HepG2 (cell line): ENCODE measurements around the gene RAB30. TPM values are rescaled to one million over a fixed set of nuclear protein-coding genes. Genes with fewer than 3 reads are reported as not detected.

Experiments
- BCL6 ChIP-seq: IDR thresholded peaks from 2 replicates; pipeline ENCODE4 v1.6.1; 2016; ENCODE audit warnings: missing genetic modification reagents, missing compliant biosample characterization
- BRD4 ChIP-seq: sonication (generic); formaldehyde crosslinking; IDR thresholded peaks from 2 replicates; pipeline ENCODE4 v1.4.0; 2020; ENCODE audit warnings: missing genetic modification reagents
- DDIT3 ChIP-seq: sonication (generic); formaldehyde crosslinking; IDR thresholded peaks from 2 replicates; pipeline ENCODE4 v1.4.0; 2020; ENCODE audit warnings: mild to moderate bottlenecking, missing genetic modification reagents
- EZH2 ChIP-seq: conservative IDR thresholded peaks from 2 replicates; pipeline ENCODE4 v1.6.1; 2012; ENCODE audit warnings: mild to moderate bottlenecking, low read depth, low read length, moderate library complexity
- FIP1L1 ChIP-seq: fragments of 200-400 bp; formaldehyde crosslinking; IDR thresholded peaks from 2 replicates; pipeline ENCODE4 v1.6.1; 2018; ENCODE audit warnings: low read depth, mild to moderate bottlenecking, low read length, moderate library complexity, borderline replicate concordance; ENCODE audit not compliant: insufficient read depth
- NFAT5 ChIP-seq: sonication (generic); formaldehyde crosslinking; IDR thresholded peaks from 2 replicates; pipeline ENCODE4 v1.4.0; 2020; ENCODE audit warnings: missing genetic modification reagents
- PTBP1 ChIP-seq: fragments of 200-400 bp; formaldehyde crosslinking; IDR thresholded peaks from 2 replicates; pipeline ENCODE4 v1.6.1; 2018; ENCODE audit warnings: low read length, low read depth; ENCODE audit not compliant: poor library complexity, severe bottlenecking
- YEATS4 ChIP-seq: sonication (generic); formaldehyde crosslinking; IDR thresholded peaks from 2 replicates; pipeline ENCODE4 v1.4.0; 2020; ENCODE audit warnings: missing genetic modification reagents, borderline replicate concordance
- ZNF205 ChIP-seq: IDR thresholded peaks from 2 replicates; pipeline ENCODE4 v1.6.1; 2018; ENCODE audit warnings: missing biosample characterization, missing genetic modification reagents
- ZNF264 ChIP-seq: sonication (generic); formaldehyde crosslinking; IDR thresholded peaks from 2 replicates; pipeline ENCODE4 v1.4.0; 2020; ENCODE audit warnings: missing genetic modification reagents
- ZNF275 ChIP-seq: sonication (generic); formaldehyde crosslinking; IDR thresholded peaks from 2 replicates; pipeline ENCODE4 v1.8.0; 2022; ENCODE audit warnings: missing genetic modification reagents, mild to moderate bottlenecking, inconsistent platforms, borderline replicate concordance
- polyA plus RNA-seq, 8 experiments: library from polyadenylated mRNA; depleted of rRNA in 3 of 8; stranded (reverse) in 7 of 8; unstranded in 1 of 8; fragments of >200 nt; fragmentation: Illumina TruSeq in 4 of 8; extraction: Trizol in 4 of 8; gene quantifications; 2 replicates each; pipeline versions ENCODE4 v1.2.1 to v1.2.3, GENCODE V29; 2011 to 2016; ENCODE audit warnings: low read depth in 4 of 8, missing spikeins in 1 of 8, mixed read lengths in 1 of 8; ENCODE audit not compliant: insufficient read depth in 1 of 8
- total RNA-seq, 5 experiments: library from RNA; depleted of rRNA; stranded (reverse); fragments of >200 nt; fragmentation: Illumina TruSeq; extraction: Trizol; gene quantifications; 2 replicates each; pipeline ENCODE4 v1.2.3, GENCODE V29; 2016; ENCODE audit warnings: low read depth in 1 of 5
- TF ChIP-seq, protein P1 (sequence below), 2 experiments: IDR thresholded peaks; 2 replicates each; pipeline ENCODE4 v1.6.1; 2011 to 2012; ENCODE audit warnings: low read length in 2 of 2, borderline replicate concordance in 1 of 2, low read depth in 1 of 2, mild to moderate bottlenecking in 1 of 2, moderate library complexity in 1 of 2
- TF ChIP-seq, protein P2 (sequence below): sonication (generic); formaldehyde crosslinking; IDR thresholded peaks from 2 replicates; pipeline ENCODE4 v1.4.0; 2020; ENCODE audit warnings: mild to moderate bottlenecking, missing genetic modification reagents
- TF ChIP-seq, protein P3 (sequence below): sonication (generic); formaldehyde crosslinking; IDR thresholded peaks from 2 replicates; pipeline ENCODE4 v1.5.0; 2020; ENCODE audit warnings: missing genetic modification reagents

The RAB30 gene
- total and polyA plus RNA-seq, 2 of the 13 experiments (the other 11 are each of a cell fraction or from before 2014, with no cell fraction given): 3.7 to 5.0 TPM

GRCh38 chr11:83007909-83008580, 63.7 kb downstream of the RAB30 start (continued):
- TF ChIP-seq, protein P1, sequence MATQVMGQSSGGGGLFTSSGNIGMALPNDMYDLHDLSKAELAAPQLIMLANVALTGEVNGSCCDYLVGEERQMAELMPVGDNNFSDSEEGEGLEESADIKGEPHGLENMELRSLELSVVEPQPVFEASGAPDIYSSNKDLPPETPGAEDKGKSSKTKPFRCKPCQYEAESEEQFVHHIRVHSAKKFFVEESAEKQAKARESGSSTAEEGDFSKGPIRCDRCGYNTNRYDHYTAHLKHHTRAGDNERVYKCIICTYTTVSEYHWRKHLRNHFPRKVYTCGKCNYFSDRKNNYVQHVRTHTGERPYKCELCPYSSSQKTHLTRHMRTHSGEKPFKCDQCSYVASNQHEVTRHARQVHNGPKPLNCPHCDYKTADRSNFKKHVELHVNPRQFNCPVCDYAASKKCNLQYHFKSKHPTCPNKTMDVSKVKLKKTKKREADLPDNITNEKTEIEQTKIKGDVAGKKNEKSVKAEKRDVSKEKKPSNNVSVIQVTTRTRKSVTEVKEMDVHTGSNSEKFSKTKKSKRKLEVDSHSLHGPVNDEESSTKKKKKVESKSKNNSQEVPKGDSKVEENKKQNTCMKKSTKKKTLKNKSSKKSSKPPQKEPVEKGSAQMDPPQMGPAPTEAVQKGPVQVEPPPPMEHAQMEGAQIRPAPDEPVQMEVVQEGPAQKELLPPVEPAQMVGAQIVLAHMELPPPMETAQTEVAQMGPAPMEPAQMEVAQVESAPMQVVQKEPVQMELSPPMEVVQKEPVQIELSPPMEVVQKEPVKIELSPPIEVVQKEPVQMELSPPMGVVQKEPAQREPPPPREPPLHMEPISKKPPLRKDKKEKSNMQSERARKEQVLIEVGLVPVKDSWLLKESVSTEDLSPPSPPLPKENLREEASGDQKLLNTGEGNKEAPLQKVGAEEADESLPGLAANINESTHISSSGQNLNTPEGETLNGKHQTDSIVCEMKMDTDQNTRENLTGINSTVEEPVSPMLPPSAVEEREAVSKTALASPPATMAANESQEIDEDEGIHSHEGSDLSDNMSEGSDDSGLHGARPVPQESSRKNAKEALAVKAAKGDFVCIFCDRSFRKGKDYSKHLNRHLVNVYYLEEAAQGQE (IDR thresholded peaks at IDR 0.05; ENCODE audit: borderline replicate concordance in 1 of 2, low read depth in 1 of 2, low read length in 2 of 2): peak in 1 of 2 experiments; percentile 24; a peak in 1 of 4 replicates
- TF ChIP-seq, protein P2, sequence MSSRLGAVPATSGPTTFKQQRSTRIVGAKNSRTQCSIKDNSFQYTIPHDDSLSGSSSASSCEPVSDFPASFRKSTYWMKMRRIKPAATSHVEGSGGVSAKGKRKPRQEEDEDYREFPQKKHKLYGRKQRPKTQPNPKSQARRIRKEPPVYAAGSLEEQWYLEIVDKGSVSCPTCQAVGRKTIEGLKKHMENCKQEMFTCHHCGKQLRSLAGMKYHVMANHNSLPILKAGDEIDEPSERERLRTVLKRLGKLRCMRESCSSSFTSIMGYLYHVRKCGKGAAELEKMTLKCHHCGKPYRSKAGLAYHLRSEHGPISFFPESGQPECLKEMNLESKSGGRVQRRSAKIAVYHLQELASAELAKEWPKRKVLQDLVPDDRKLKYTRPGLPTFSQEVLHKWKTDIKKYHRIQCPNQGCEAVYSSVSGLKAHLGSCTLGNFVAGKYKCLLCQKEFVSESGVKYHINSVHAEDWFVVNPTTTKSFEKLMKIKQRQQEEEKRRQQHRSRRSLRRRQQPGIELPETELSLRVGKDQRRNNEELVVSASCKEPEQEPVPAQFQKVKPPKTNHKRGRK: no peak
- TF ChIP-seq DDIT3 (CRISPR knock-in tag): no peak
- TF ChIP-seq BCL6: peak; percentile 81
- TF ChIP-seq FIP1L1: no peak
- TF ChIP-seq ZNF275: 0 out of 2 replicates have a peak, but pooled peaks have one; percentile 59
- TF ChIP-seq EZH2: no peak
- TF ChIP-seq PTBP1: no peak
- TF ChIP-seq BRD4 (CRISPR knock-in tag): no peak; the same call in 1 of the 2 replicates
- TF ChIP-seq, protein P3, sequence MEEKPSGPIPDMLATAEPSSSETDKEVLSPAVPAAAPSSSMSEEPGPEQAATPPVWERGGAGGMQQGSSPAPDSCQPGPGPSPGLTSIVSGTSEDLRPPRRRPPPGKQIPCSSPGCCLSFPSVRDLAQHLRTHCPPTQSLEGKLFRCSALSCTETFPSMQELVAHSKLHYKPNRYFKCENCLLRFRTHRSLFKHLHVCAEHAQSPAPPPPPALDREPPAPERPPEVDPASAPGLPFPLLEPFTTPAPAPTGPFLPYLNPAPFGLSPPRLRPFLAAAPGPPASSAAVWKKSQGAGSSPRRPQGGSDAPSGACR (CRISPR knock-in tag): no peak
- TF ChIP-seq YEATS4 (CRISPR knock-in tag): peak; percentile 73; the same call in 1 of the 2 replicates
- TF ChIP-seq ZNF264 (CRISPR knock-in tag): peak; percentile 78; the same call in 1 of the 2 replicates
- no peak for TF ChIP-seq NFAT5
- 0 out of 2 replicates have a peak, but pooled peaks have one; percentile 68 for TF ChIP-seq ZNF205
